ENCODE results near the gene CDS1.
"Not testable (repeated sequence)": the region's sequence is repeated elsewhere in the genome, so short reads cannot be mapped to it uniquely, and the experiment has no call there.

The CDS1 gene

DNA sequence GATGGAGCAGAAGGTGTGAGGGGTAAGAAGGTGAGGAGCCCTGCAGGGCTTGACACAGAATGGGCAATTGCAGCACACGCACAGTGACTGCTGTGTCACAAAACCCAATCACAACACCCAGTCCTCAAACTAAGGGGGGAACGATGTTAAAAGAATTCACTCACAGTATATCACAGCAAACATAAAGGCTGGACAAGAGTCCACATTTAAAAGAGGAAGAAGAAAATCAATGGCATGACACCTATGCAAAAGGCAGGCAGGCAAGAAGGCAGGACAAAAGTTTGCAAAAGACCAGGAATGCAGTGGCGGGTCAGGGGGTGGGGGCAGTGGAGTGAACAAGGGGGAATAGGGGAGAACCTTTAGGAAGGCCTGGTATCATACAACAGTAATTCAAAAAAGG, 77.7 kb downstream of the CDS1 start:
- Mint-ChIP-seq H3K36me3 (ENCODE audit: insufficient read depth) (peaks cover 2% of the 10 kb centered on the region), H3K27ac (ENCODE audit: low read depth) (no peak overlapping the region), H3K27me3 (no peaks in the 10 kb centered on the region), H3K4me1 (no peaks in the 10 kb centered on the region), H3K9me3 (peaks cover 8% of the 10 kb centered on the region), H3K4me3 (no peak overlapping the region)
- ATAC-seq (replicated peaks; ENCODE audit: extremely low read depth, poor library complexity, severe bottlenecking) (no peak), DNase-seq (ENCODE audit: low spot score in 2 of 2) (no peak)

DNA sequence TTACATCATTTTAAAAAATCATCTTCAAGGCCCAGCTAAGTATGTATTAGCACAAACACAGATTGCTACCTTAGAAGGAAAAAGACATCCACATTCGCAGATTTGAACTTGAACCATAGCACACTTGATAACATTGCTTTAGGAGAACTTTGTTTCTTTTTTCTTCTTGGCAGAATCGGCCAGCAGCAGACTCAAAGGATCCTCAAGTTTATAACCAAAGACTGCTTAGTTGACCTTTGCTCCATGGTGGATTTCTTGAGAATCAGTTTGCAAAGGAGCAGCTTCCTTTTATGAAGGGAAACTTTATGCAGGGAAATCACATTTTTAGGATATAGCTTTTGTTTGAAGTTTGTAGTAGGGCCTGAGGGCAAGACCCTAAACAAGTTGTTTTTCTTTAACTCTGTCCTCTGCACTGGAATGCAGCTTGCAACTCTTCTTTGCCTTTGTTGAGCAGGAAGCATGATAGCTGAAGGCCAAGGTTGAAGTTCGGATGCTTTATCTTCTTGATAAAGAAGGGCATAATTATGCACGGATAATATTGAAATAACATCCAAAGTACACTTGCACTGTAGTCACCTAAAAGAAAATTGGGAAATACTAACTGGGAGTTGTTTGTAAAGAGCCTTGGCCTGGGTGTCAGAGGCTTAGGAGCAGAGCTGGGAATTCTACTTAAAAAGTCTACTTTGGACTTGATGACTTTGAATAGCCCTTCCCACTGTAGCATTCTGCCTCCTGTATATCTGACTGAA, 78.4 kb downstream of the CDS1 start:
- Mint-ChIP-seq H3K4me3 (no peak overlapping the region), H3K27ac (ENCODE audit: low read depth) (no peak overlapping the region), H3K27me3 (no peaks in the 10 kb centered on the region), H3K36me3 (ENCODE audit: insufficient read depth) (peaks cover 2% of the 10 kb centered on the region), H3K4me1 (no peaks in the 10 kb centered on the region), H3K9me3 (peaks cover 6% of the 10 kb centered on the region)
- no peak for ATAC-seq (replicated peaks; ENCODE audit: extremely low read depth, poor library complexity, severe bottlenecking)
- no peak for DNase-seq (ENCODE audit: low spot score in 2 of 2)

DNA sequence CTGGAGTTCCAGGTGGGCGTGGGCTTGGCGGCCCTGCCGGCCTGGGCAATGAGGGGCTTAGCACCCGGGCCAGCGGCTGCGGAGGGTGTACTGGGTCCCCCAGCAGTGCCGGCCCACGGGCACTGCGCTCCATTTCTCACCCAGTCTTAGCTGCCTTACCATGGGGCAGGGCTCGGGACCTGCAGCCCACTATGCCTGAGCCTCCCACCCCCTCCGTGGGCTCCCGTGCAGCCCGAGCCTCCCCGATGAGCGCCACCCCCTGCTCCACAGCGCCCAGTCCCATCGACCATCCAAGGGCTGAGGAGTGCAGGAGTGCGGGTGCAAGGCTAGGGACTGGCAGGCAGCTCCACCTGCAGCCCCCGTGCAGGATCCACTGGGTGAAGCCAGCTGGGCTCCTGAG, 81.8 kb downstream of the CDS1 start:
- ATAC-seq (replicated peaks; ENCODE audit: extremely low read depth, poor library complexity, severe bottlenecking); H3K27ac Mint-ChIP-seq (ENCODE audit: low read depth); H3K36me3 Mint-ChIP-seq (ENCODE audit: insufficient read depth); H3K9me3 Mint-ChIP-seq; H3K4me1 Mint-ChIP-seq; H3K27me3 Mint-ChIP-seq; H3K4me3 Mint-ChIP-seq; DNase-seq (ENCODE audit: low spot score in 2 of 2): not testable (repeated sequence)

DNA sequence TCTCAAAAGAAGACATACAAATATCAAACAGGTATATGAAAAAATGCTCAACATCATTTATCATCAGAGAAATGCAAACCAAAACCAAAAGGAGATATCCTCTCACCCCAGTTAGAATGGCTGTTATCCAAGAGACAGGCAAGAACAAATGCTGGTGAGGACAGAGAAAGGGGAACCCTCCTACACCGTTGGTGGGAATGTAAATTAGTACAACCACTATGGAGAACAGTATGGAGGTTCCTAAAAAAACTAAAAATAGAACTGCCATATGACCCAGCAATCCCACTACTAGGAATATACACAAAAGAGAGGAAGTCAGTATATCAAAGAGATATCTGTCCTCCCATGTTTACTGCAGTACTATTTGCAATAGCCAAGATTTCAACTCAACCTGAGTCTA, 83.5 kb downstream of the CDS1 start:
- peaks cover 5% of the 10 kb centered on the region for H3K9me3 Mint-ChIP-seq
- ATAC-seq (replicated peaks; ENCODE audit: extremely low read depth, poor library complexity, severe bottlenecking), result no peak
- peaks cover 2% of the 10 kb centered on the region for H3K36me3 Mint-ChIP-seq (ENCODE audit: insufficient read depth)
- no peaks in the 10 kb centered on the region for H3K4me1 Mint-ChIP-seq
- H3K27ac Mint-ChIP-seq (ENCODE audit: low read depth), result no peak overlapping the region
- H3K27me3 Mint-ChIP-seq, result no peaks in the 10 kb centered on the region
- no peak for DNase-seq (ENCODE audit: low spot score in 2 of 2)
- H3K4me3 Mint-ChIP-seq, result no peak overlapping the region

DNA sequence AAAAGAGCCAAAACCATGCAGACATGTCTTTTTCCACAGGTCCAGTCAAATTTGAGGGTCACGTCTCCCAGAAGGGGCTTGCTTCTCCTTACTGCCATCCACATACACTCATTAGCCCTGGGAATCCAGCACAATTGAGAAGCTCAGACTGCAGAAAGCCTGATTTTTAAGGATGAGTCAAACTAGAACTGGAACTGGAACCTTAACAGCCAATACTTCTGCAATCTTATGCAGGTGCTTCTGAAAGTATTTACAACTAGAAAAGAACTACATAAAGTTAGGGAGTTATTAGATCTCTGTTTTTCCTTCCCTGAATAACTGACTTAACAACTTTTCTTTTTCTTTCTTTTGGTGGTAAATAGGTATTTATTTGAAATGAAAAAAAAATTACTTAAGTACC, 86.3 kb downstream of the CDS1 start:
- H3K27me3 Mint-ChIP-seq, result no peaks in the 10 kb centered on the region

DNA sequence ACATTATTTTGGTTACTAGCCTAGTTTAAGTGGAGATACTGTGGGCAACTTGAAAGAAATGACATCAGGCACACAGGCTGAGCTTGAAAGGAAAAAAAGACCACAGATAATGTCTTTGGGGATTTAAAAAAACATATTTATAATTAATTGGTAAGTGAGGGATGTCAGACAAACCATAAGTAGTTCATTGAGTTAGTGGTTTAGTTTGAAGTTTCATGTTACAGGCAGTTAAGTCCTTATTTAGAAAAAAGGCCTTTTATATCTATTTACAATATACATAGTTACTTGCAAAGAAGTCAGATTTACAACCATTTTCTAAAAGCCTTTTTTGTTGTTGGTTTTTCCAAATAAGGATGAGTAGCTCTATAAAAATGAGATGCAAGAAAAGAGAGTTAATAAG, 89.2 kb downstream of the CDS1 start:
- Mint-ChIP-seq H3K9me3 (no peaks in the 10 kb centered on the region), H3K36me3 (ENCODE audit: insufficient read depth) (peaks cover 3% of the 10 kb centered on the region), H3K4me3 (no peak overlapping the region), H3K27me3 (no peaks in the 10 kb centered on the region), H3K4me1 (no peaks in the 10 kb centered on the region), H3K27ac (ENCODE audit: low read depth) (no peak overlapping the region)
- ATAC-seq (replicated peaks; ENCODE audit: extremely low read depth, poor library complexity, severe bottlenecking) (no peak), DNase-seq (ENCODE audit: low spot score in 2 of 2) (no peak)

More for the DNA sequence above, 86.3 kb downstream of the CDS1 start:
- ATAC-seq (replicated peaks; ENCODE audit: extremely low read depth, poor library complexity, severe bottlenecking) (no peak), DNase-seq (ENCODE audit: low spot score in 2 of 2) (no peak)
- peaks cover 5% of the 10 kb centered on the region for H3K9me3 Mint-ChIP-seq
- no peak overlapping the region for H3K27ac Mint-ChIP-seq (ENCODE audit: low read depth)
- H3K4me1 Mint-ChIP-seq, result no peaks in the 10 kb centered on the region
- no peak overlapping the region for H3K4me3 Mint-ChIP-seq
- H3K36me3 Mint-ChIP-seq (ENCODE audit: insufficient read depth), result no peaks in the 10 kb centered on the region

DNA sequence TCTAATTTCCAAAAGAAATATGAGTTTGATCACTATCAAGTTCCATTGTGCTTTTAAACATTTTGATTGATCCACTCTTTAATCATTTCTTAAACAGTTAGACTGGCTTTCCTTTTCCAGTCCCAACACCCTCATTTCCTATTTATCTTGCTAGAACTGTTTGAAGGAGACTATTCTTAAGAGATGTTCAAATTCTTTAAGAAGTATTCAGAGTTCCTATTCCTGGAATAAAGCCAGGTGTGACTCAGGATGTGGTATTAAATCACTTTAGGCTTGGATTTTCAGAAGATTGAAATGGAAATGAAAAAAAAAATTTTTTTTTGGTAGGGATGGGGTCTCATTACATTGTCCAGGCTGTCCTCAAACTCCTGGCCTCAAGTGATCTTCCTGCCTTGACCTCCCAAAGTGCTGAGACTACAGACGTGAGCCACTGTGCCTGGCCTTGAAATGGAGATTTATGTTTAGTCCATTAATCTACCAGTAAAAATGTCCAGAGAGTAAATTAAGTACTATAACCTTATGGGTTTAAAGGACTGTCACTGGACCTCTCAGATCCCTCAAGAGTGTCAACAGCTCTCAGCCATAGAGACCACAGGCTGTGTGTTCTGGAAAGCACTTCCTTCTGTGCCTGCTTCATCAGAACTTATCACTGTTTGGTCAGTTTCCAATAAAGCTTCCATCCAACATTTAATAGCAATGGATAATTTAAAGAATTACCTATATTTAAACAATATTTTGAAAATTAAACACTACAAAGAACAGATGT, 90.7 kb downstream of the CDS1 start:
- no peaks in the 10 kb centered on the region for H3K4me1 Mint-ChIP-seq
- ATAC-seq (replicated peaks; ENCODE audit: extremely low read depth, poor library complexity, severe bottlenecking) (no peak), DNase-seq (ENCODE audit: low spot score in 2 of 2) (no peak)
- H3K36me3 Mint-ChIP-seq (ENCODE audit: insufficient read depth), result peaks cover 3% of the 10 kb centered on the region
- H3K9me3 Mint-ChIP-seq, result no peaks in the 10 kb centered on the region
- no peak overlapping the region for H3K27ac Mint-ChIP-seq (ENCODE audit: low read depth)
- no peaks in the 10 kb centered on the region for H3K27me3 Mint-ChIP-seq
- no peak overlapping the region for H3K4me3 Mint-ChIP-seq

DNA sequence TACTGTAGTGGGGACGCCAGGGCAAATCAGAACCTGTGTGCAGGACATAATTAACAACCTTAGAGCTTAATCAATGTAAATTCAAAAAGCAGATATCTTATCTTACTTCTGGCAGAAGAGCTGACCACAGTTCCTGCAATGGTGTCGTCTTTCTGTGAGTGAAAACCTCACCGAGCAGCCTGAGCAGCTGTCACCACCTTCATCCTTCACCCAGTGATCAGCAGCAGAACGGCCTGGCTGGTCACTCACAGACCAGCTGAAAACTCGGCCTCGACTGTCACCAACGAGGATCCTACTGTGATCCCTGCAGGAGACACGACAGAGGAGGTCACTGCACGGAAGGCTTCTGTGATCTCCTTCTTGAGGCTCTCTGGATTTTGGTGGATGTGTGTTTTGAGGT, 94.2 kb downstream of the CDS1 start:
- DNase-seq (ENCODE audit: low spot score in 2 of 2), result no peak

DNA sequence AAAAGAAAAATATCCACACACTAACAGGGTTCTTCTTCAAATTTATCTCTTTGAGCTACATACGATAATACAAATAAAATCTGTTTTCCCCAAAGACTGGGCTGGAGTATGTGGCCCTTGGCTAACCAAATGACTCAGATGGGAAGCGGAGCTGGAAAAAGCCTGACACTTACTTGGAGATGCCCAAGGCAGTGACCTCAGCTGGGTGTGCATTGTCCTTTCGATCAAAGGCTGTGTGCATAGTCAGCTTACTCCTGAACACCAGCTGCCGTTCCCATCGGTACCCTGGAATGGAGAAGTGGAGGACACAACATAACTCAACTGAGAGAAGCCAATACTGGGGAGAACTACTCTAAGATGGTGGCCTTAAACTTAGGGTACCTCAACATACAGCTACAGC, 95.1 kb downstream of the CDS1 start:
- Mint-ChIP-seq H3K27me3 (no peaks in the 10 kb centered on the region), H3K4me1 (no peaks in the 10 kb centered on the region), H3K36me3 (ENCODE audit: insufficient read depth) (peaks cover 3% of the 10 kb centered on the region), H3K9me3 (no peaks in the 10 kb centered on the region), H3K4me3 (no peak overlapping the region), H3K27ac (ENCODE audit: low read depth) (no peak overlapping the region)
- no peak for DNase-seq (ENCODE audit: low spot score in 2 of 2)
- ATAC-seq (replicated peaks; ENCODE audit: extremely low read depth, poor library complexity, severe bottlenecking), result no peak

More for the DNA sequence above, 94.2 kb downstream of the CDS1 start:
- no peaks in the 10 kb centered on the region for H3K9me3 Mint-ChIP-seq
- H3K27ac Mint-ChIP-seq (ENCODE audit: low read depth), result no peak overlapping the region
- ATAC-seq (replicated peaks; ENCODE audit: extremely low read depth, poor library complexity, severe bottlenecking), result no peak
- H3K36me3 Mint-ChIP-seq (ENCODE audit: insufficient read depth), result peaks cover 3% of the 10 kb centered on the region
- H3K4me1 Mint-ChIP-seq, result no peaks in the 10 kb centered on the region
- no peak overlapping the region for H3K4me3 Mint-ChIP-seq
- H3K27me3 Mint-ChIP-seq, result no peaks in the 10 kb centered on the region

DNA sequence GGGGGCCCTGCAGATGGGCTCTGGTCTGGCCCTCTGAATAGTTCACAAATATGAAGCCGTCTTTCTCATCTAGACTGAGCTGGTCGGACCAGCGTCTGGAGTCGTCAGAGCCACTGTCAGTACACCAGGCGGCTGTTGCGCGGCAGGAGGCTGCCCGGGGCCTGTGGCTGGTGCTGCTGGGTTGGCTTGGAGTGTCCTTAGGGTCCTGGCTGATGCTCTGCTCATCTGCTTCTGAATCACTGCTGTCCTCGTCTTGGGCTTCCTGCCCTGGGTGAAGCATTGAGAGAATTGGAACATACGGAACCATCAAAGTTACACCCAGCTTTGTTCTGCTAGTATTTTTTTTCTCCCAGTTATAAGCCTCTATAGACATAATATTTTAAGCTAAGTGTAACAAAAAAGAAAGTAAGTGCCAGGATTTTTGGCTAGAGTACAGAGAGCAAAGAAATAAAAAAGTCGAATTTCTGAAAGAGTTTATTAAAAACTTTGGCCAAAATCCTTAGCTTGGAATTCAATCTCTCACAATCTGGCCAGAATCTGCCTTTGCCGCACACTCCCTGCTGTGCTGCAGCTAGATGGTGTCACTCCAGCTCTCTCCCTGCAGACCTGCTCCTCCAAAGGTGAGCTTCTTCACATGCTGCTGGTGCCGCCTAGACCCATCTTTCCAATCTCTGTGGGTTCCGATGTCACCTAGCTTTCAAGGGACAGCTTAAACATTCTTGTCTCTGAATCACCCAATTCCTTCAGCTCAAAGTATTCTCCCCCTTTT, 96.2 kb downstream of the CDS1 start:
- ATAC-seq (replicated peaks; ENCODE audit: extremely low read depth, poor library complexity, severe bottlenecking) (no peak), DNase-seq (ENCODE audit: low spot score in 2 of 2) (no peak)
- Mint-ChIP-seq H3K27me3 (no peaks in the 10 kb centered on the region), H3K27ac (ENCODE audit: low read depth) (no peak overlapping the region), H3K36me3 (ENCODE audit: insufficient read depth) (peaks cover 3% of the 10 kb centered on the region), H3K9me3 (no peaks in the 10 kb centered on the region), H3K4me3 (no peak overlapping the region), H3K4me1 (no peaks in the 10 kb centered on the region)

DNA sequence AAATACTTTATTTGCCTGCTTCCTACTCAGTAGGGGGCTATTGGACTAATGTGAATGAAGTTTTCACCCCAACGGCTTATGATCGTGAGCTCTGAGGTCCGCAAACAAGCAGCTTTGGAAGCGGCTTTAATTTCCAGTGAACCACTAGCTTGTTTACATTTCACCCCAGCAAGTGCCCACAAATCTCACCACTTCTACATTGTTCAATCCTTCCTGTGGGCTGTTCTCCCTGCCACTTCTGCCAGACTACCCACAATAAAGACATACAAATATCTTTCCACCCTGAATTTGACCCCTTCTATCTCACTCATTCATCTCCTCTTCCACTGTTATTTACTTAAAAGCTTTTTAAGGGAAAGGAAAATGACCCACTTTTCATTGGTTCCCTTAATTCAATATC, 98.0 kb downstream of the CDS1 start:
- H3K4me3 Mint-ChIP-seq, result no peak overlapping the region
- ATAC-seq (replicated peaks; ENCODE audit: extremely low read depth, poor library complexity, severe bottlenecking) (no peak), DNase-seq (ENCODE audit: low spot score in 2 of 2) (no peak)
- no peaks in the 10 kb centered on the region for H3K9me3 Mint-ChIP-seq
- H3K27me3 Mint-ChIP-seq, result no peaks in the 10 kb centered on the region
- H3K36me3 Mint-ChIP-seq (ENCODE audit: insufficient read depth), result peaks cover 3% of the 10 kb centered on the region
- H3K4me1 Mint-ChIP-seq, result no peaks in the 10 kb centered on the region
- no peak overlapping the region for H3K27ac Mint-ChIP-seq (ENCODE audit: low read depth)

DNA sequence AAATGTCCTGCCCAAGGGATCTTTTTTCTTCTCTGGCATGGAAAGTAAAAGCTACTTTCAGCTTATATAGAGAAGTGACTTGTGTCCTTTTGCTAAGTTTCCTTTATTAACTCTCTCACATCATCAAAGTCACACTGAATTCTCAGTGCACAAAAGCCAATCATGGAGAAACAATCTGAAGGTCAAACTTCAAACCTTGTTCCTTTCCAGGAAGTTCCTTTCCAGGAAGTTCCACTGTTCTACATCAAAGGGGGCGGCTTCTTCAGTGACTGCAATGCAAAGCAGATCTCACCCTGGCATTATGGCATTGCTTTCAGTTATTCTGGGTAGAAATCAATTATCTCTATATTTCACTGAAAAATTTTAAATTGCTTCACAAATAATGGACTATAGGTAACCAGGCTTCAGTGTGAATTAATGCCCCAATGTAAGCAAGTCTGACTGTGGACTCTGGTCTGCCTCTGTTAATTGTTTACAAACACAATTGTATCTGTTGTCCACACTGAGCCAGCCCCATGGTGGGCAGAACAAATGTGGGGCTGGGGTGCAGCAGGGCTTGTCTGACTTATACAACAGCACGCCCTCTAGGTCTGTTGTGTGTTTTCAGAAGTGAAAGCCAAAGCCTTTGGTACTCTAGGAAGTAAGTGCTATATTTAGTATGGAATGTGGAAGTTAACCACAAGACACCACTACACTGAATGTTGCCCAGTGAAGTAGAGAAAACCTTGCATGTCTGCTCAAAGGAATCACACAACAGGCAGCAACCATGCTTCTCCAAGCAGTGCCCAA, 98.8 kb downstream of the CDS1 start:
- ATAC-seq (replicated peaks; ENCODE audit: extremely low read depth, poor library complexity, severe bottlenecking) (no peak), DNase-seq (ENCODE audit: low spot score in 2 of 2) (no peak)
- no peak overlapping the region for H3K27ac Mint-ChIP-seq (ENCODE audit: low read depth)
- H3K4me3 Mint-ChIP-seq, result no peak overlapping the region
- H3K27me3 Mint-ChIP-seq, result no peaks in the 10 kb centered on the region
- H3K36me3 Mint-ChIP-seq (ENCODE audit: insufficient read depth), result peaks cover 3% of the 10 kb centered on the region
- H3K9me3 Mint-ChIP-seq, result no peaks in the 10 kb centered on the region
- H3K4me1 Mint-ChIP-seq, result no peaks in the 10 kb centered on the region

Data from central memory CD8-positive, alpha-beta T cell (primary cell).